Kidney (tissue), 14 donors: ENCODE measurements around the gene SIAH3. TPM values are rescaled to one million over a fixed set of nuclear protein-coding genes. Genes with fewer than 3 reads are reported as not detected.

ENCODE experiments used
- DNase-seq, 5 donors: peaks; one replicate each; pipeline ENCODE4 v3.0.0-alpha.2; 2013 to 2020
- FAIRE-seq: peaks from 2 replicates; lab custom pipeline; 2012; peaks lifted over from hg19 to GRCh38; lab: Jason Lieb, UNC
- H3K27ac ChIP-seq, 2 donors: one replicate each; pipeline ENCODE4 v1.7.0; 2013; ENCODE audit warnings: low read depth in 2 of 2, low read length in 2 of 2, inconsistent platforms in 1 of 2
- H3K27me3 ChIP-seq: one replicate; pipeline ENCODE4 v1.7.1; 2013; ENCODE audit warnings: low read length, inconsistent platforms; ENCODE audit not compliant: control insufficient read depth, insufficient read depth
- H3K36me3 ChIP-seq, 3 donors: one replicate each; pipeline versions ENCODE4 v1.7.0 to v1.7.1; 2013; ENCODE audit warnings: low read length in 3 of 3, control low read depth in 1 of 3, inconsistent platforms in 1 of 3; ENCODE audit not compliant: insufficient read depth in 3 of 3, control insufficient read depth in 2 of 3
- H3K4me1 ChIP-seq, 3 donors: one replicate each; pipeline versions ENCODE4 v1.7.0 to v1.7.1; 2013; ENCODE audit warnings: low read length in 3 of 3, inconsistent platforms in 1 of 3, low read depth in 1 of 3; ENCODE audit not compliant: control insufficient read depth in 2 of 3, insufficient read depth in 2 of 3
- H3K4me3 ChIP-seq, 3 donors: one replicate each; pipeline versions ENCODE4 v1.7.0 to v1.8.1; 2013; ENCODE audit warnings: low read length in 3 of 3, control low read depth in 1 of 3, inconsistent platforms in 1 of 3
- H3K9ac ChIP-seq, 3 donors: one replicate each; pipeline versions ENCODE4 v1.7.0 to v1.7.1; 2013; ENCODE audit warnings: low read length in 3 of 3, control low read depth in 1 of 3, inconsistent platforms in 1 of 3
- H3K9me3 ChIP-seq, 3 donors: one replicate each; pipeline versions ENCODE4 v1.7.0 to v1.7.1; 2013; ENCODE audit warnings: low read length in 3 of 3, control low read depth in 1 of 3, inconsistent platforms in 1 of 3; ENCODE audit not compliant: control insufficient read depth in 2 of 3, insufficient read depth in 1 of 3
- CTCF ChIP-seq: IDR thresholded peaks from 3 replicates; pipeline ENCODE4 v1.5.1; 2012; ENCODE audit warnings: mild to moderate bottlenecking, moderate library complexity, borderline replicate concordance; ENCODE audit not compliant: insufficient read depth; ENCODE audit errors: extremely low read depth
- intact Hi-C: fragments of 100-400 bp; cut with DNase I; formaldehyde crosslinking; loops from one replicate; pipeline ENCODE4 v1.11.1; 2022
- polyA plus RNA-seq: library from polyadenylated mRNA; stranded (reverse); fragments of 350-450 nt; fragmentation: Illumina TruSeq; extraction: RNeasy Lipid Tissue Mini Kit (QIAGEN cat#74804); gene quantifications from one replicate; pipeline ENCODE4 v1.2.3, GENCODE V29; 2014; ENCODE audit warnings: low read depth, low replicate concordance; ENCODE audit not compliant: insufficient read depth
- total RNA-seq: library from RNA; stranded (reverse); fragmentation: NEBNext Ultra II Directional; extraction: Animal tissue kit (Norgen Biotek cat#: 25700); gene quantifications from one replicate; pipeline ENCODE4 v1.2.1, GENCODE V29; 2021
- donor health status: control.
- donor health status: control.
- donor health status: control.
- donor health status: control.
- donor health status: control.
- donor health status: DM: yes; HTN: yes; CAD: no.
- donor health status: Normal renal cell carcinoma (clear cell type).

SIAH3 gene
- total and polyA plus RNA-seq, 2 donors from 2014 or later, result 0.03 to 0.41 TPM

- intact Hi-C loops, result no loop called here
- DNase-seq (no peak), FAIRE-seq (no peak)
- no peak overlapping the region for H3K27ac ChIP-seq
- no peak overlapping the region for H3K4me3 ChIP-seq
- no peaks in the 10 kb centered on the region for H3K36me3 ChIP-seq
- no peaks in the 10 kb centered on the region for H3K27me3 ChIP-seq
- no peaks in the 10 kb centered on the region for H3K9me3 ChIP-seq
- no peak overlapping the region for H3K9ac ChIP-seq
- H3K4me1 ChIP-seq, result no peaks in the 10 kb centered on the region
- no peak for TF ChIP-seq CTCF
Measured at GRCh38 chr13:45747071-45747470, 104.5 kb downstream of the SIAH3 start.

- Histone ChIP-seq H3K36me3 (no peaks in the 10 kb centered on the region), H3K9ac (no peak overlapping the region), H3K4me1 (no peaks in the 10 kb centered on the region), H3K4me3 (no peak overlapping the region), H3K9me3 (no peaks in the 10 kb centered on the region), H3K27ac (no peak overlapping the region), H3K27me3 (no peaks in the 10 kb centered on the region)
- DNase-seq, result no peak
- TF ChIP-seq CTCF, result no peak
- intact Hi-C loops, result no loop called here
- FAIRE-seq, result no peak
Measured at GRCh38 chr13:45744979-45745378, 106.6 kb downstream of the SIAH3 start.

- Histone ChIP-seq H3K27ac (no peak overlapping the region), H3K9ac (no peak overlapping the region), H3K36me3 (no peaks in the 10 kb centered on the region), H3K27me3 (no peaks in the 10 kb centered on the region), H3K9me3 (no peaks in the 10 kb centered on the region), H3K4me1 (no peaks in the 10 kb centered on the region), H3K4me3 (no peak overlapping the region)
- intact Hi-C loops, result no loop called here
- no peak for DNase-seq
- no peak for TF ChIP-seq CTCF
- FAIRE-seq, result no peak
Measured at GRCh38 chr13:45742985-45743384, 108.6 kb downstream of the SIAH3 start.

- H3K9me3 ChIP-seq, result no peaks in the 10 kb centered on the region
- no peaks in the 10 kb centered on the region for H3K4me1 ChIP-seq
- no peak for FAIRE-seq
- H3K4me3 ChIP-seq, result no peak overlapping the region
- intact Hi-C loops, result no loop called here
- no peak for TF ChIP-seq CTCF
- no peaks in the 10 kb centered on the region for H3K27me3 ChIP-seq
- no peak for DNase-seq
- no peak overlapping the region for H3K9ac ChIP-seq
- no peak overlapping the region for H3K27ac ChIP-seq
- H3K36me3 ChIP-seq, result no peaks in the 10 kb centered on the region
Measured at GRCh38 chr13:45737571-45738017, 114.0 kb downstream of the SIAH3 start.
